RKO (cell line): Measurements from ENCODE around the gene RAB6B.
"Not testable (repeated sequence)": the region's sequence is repeated elsewhere in the genome, so short reads cannot be mapped to it uniquely, and the experiment has no call there.

Experiments used
- DNase-seq: peaks from one replicate; pipeline ENCODE4 v3.0.0-alpha.2; 2016; ENCODE audit warnings: low spot score

The RAB6B gene

DNA sequence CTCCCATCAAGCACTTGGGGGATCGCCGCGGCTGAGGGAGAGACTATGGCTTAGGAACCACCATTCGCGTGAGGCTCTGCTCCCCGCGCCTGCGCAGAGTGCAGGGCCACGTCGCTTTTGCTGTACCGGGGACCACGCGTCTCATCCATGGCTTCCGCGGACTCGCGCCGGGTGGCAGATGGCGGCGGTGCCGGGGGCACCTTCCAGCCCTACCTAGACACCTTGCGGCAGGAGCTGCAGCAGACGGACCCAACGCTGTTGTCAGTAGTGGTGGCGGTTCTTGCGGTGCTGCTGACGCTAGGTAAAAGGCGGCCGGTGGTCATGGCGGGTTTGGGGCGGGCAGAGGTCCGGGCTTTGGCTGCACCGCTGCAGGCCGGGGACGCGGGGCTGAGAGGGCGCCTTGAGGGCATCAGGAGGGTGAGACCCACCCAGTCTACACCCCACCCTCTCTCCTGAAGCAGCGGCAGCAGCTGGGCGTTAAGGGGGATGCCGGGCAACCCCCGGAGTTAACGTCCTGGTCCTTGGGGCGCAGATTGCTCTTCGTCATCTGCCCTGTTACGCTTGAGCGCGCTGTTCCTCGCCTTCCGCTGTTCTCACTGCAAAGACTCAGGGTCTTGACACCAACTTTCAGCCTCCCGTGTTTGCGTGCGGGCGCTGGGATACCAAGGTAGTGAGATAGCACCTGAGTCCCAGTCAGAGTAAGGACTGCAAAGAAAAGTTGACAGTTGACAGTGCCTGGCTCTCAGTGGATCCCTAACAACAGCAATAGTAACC is 89.8 kb downstream of the RAB6B start, which contains the start of gene SRPRB:
Gene SRPRB (plus strand): TSS at position 114 of the 774 bp plus-strand sequence. CDS start 34 bp downstream, at position 148.
- peak; percentile 97 for DNase-seq

DNA sequence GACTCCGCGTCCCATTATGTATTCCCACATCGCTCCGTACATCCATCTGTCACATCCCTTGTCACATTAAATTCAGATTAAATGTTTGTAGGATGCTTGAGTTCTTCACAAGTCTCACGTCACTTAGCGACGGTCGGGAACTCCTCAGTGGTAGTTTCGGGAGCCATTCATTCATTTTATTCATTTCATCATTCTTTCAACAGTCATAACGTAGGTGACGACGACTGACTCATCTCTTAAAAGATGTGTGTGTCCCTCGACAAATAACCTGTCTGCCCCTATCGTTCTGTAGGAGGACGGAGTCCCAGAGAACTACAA is 90.3 kb downstream of the RAB6B start:
- no peak for DNase-seq

DNA sequence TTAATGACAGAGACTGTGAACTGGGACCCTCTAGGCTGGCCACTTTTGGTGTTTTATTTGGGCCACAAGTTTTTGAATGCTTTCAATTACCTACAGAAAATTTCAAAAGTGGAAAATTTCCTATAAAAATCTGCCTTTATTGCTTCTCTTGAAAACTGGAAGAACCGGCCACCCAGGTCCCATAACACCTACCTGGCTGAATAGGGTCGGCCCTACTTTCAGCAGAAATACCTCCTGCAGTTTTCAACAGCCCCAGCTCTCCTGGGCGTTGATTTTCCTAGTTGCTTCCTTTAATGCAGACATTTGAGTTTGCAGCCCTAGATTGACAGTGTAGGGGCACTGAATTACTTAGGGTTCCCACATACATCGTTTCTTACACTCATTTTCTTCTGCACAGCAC is 90.8 kb downstream of the RAB6B start:
- no peak for DNase-seq

DNA sequence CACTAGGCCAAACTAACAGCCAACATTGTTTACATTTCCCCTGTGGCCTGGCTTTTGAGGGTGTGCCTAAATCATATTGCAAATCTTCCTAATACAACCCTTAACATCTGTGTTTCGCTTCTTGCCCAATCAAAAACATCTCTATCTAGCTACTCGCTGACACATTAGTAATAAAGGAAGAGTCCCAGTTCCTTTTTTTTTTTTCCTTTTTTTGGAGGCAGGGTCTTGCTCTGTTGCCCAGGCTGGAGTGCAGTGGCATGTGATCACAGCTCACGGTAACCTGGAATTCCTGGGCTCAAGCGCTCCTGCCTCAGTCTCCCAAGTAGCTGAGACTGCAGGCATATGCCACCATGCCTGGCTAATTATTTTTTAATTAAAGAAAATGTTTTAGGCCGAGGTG is 92.2 kb downstream of the RAB6B start:
- DNase-seq = no peak

DNA sequence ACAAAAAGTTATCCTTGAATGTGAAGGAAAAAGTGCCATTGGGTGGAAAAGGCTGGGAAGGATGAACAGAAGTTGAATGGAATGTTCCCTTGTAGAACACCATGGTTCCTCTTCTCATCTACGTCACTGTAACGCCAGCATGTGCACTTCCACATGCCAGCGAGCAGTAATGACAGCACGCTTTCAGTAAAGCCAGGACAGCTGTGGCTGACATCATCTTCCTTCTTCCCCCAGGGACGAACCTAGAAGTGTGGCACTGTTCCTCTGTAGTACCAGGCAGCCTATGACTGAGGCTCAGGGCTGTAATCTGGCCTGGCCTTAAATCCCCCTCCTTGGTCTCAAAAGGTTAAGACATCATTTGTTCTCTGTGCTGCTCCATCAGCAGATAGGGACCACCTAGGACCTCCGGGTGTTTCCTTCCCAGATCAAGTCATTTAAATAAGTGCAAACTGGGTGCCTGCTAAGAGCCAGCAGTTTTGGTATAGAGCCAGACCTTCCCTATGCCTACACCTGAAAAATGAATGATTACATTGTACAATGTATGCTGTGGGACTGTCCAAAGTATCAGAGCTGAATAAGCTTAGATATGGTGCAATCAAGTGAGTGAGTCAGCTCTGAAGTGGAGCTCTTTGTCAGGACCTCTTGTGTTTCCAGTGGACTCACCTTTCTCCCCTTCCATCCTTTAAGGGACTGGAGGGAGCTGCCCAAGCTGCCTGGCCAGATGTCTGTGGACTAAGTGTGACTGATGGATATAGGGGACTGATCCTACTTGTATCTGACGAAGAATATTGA is 95.7 kb downstream of the RAB6B start:
- DNase-seq = peak; percentile 36

DNA sequence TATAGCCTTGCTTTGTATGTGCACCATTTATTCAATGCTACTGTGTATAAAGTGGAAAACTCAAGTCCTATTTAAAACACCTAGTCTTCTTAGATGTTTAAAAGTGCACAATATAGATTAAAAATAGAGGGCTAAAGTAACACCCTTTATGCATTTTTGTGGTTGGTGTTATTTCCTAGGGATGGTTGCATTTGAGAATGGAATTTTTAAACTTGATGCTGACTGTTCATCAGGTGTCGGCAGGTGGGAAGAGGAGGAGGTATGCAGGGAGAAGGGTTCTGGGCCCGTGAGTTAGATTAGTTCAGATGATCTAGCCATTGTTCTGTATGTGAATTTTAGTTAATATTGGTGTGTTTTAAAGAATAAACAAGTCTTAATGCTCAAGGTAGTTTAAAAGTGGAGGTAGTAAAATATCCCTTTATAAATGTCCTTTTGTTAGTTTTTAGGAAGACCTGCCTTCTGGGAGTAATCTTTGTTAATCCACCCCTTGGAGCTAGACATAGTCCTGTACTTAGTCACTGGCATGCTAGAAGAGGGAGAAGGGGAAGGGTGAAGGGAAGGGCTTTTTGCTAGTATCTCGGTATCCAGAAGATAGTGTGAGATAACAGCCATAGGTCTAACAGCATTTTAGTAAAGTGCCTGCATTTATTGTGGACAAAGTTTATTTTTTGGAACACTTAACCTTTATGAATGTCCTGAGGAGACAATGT is 98.1 kb downstream of the RAB6B start:
- no peak for DNase-seq

DNA sequence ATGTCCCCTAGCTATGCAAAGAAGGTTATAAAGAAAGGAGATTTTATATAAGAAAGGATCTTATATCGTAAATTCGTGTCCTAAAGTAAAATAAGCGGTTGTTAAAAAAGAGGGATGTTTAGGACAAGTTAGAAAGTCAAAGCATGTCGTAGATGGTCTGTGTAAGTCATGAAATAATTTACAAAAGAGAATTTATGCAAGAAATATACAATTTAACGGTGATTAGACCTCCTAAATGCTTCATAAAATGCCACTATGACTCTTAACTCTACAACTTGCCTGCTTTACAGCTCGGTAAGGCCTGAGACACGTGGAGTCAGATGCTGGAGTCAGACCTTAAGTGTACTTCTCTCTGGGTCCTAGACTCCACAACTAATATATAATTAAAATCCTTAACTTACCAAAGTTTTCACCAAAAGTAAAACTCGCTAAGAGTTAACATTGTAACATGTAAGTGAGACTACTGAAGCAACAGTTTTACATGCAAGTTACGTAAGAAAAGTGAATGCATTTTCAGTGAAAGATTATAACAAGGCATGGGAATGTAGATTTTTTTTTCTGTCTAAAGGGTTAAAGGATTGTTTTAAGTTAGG is 103.4 kb downstream of the RAB6B start:
- peak; percentile 18 for DNase-seq

DNA sequence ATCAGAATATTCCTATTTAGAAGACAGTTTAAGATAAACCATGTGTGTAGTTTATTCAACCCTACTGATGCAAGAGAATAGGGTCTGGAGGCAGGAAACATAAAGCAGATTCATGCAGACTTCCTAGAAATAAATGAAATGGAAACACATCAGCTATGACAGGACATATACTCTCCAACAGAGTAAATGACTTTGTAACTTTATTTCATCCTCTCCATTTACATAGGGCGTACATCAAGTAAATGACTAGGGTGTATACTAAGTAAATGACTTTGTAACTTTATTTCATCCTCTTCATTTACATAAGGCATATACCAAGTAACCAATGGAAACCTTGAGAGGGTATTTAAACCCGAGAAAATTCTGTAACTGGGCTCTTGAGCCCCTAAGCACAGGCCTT is 107.7 kb downstream of the RAB6B start:
- DNase-seq = no peak

DNA sequence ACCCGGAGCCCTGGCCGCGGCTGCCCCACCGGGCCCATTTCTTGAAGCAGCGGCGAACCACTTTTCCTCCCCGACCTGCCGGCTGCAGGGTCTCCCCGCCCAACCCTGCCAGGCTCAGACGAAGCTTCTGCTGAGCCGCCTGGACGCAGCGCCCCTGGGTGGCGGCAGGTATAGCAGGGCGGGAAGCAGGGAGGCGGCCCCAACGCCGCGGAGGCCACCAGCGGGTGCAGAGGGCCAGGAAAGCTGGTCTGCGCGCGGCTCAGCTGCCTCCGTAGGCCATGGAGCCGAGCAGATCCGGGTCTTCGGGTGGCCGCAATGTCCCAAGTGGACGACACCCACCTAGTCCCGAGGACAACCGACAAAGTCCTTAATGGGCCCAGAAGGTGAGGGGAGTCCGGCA is 111.9 kb downstream of the RAB6B start:
- DNase-seq = no peak

DNA sequence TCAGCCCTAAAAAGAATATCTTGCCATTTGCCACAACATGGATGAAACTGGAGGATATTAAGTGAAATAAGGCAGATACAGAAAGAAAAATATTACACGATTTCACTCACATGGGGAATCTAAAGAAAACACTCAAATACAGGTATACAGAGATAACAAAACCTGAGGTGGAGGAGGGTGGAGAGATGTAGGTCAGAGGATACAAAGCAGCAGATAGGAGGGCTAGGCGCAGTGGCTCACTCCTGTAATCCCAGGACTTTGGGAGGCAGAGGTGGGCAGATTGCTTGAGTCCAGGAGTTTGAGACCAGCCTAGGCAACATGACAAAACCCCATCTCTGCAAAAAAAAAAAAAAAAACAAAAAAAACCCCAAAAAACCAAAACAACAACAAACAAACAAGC is 113.2 kb downstream of the RAB6B start:
- no peak for DNase-seq

DNA sequence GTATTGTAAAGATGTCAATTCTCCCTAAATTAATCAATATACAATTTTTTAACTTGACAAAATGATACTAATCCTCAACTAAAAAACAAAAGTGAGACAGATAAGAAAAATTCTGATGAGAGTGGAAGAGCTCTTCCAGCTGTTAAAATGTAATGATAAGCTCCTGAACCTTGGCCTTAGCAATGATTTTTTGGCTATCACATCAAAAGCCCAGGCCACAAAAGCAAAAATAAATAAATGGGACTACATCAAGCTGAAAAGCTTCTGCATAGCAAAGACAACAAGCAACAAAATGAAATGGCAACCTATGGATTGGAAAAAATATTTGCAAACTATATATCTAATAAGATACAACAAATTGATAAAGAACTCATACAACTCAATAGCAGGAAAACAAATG is 114.1 kb downstream of the RAB6B start:
- DNase-seq = no peak

DNA sequence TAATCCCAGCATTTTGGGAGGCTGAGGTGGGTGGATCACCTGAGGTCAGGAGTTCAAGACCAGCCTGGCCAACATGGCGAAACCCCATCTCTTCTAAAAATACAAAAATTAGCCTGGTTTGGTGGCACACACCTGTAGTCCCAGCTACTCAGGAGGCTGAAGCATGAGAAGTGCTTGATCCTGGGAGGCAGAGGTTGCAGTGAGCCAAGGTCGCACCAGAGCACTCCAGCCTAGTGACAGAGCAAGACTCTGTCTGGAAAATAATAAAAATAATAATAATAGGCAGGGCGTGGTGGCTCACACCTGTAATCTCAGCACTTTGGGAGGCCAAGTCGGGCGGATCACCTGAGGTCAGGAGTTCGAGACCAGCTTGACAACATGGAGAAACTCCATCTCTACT is 114.9 kb downstream of the RAB6B start:
- not testable (repeated sequence) for DNase-seq

DNA sequence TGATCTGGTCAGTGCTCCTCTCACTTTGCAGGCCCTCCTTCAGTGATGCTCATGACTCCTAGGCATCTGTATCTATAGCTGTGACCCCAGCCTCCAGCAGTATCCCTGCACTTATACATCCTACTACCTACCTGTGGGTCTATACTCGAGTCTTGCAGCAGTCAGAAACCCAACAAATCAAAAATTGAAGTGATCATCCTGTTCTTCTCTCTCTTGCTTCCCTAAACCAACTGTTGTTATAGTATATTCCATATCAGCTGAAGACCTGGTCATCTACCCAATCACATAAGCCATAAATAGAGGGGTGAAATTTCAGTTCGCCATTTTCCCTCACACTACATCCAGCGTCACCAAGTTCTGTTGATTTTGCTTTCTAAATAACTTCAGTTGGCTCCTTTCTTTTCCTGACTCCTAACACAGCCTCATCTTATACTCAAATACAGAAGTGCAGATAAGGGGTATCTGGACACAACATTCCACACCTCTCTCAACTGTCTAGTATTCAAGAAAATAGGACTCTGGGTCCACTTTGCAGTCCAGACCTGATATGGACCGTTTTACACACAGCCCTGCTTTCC is 116.0 kb downstream of the RAB6B start:
- DNase-seq = no peak

DNA sequence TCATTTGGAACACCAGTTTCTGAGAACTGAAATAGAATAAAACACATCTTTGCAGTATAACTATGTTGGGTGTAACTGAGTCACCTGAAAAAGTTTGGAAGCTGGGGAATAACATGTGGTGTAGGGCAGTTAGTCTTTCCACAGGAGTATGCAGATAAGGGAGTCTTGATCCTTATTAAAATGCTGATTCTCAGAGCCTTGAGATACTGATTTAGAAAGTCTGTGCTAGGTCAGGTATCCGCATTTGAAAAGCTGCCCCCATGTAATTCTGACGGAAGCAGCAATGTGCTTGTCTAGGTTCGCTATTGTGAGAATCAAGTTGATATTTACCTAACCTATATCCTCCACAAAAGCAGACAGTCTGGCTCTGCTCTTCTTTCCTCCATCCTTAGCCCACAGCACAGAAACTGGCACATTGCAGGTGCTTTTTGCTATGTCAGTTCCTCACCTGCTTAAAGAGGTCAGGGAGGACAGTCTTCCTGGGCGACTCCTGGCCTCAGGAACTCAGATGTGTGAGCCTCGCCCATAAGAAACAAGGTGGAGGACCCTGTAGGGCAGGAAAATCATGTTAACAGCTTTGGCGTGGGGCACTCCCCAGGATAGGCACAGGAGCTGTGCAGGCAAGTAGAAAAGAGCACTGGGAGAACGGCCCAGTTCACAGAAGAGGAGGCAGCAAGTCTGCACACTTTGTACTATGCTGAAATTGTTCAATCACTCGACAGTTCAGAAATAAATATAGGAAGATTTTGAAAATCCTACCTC is 117.7 kb downstream of the RAB6B start:
- no peak for DNase-seq

DNA sequence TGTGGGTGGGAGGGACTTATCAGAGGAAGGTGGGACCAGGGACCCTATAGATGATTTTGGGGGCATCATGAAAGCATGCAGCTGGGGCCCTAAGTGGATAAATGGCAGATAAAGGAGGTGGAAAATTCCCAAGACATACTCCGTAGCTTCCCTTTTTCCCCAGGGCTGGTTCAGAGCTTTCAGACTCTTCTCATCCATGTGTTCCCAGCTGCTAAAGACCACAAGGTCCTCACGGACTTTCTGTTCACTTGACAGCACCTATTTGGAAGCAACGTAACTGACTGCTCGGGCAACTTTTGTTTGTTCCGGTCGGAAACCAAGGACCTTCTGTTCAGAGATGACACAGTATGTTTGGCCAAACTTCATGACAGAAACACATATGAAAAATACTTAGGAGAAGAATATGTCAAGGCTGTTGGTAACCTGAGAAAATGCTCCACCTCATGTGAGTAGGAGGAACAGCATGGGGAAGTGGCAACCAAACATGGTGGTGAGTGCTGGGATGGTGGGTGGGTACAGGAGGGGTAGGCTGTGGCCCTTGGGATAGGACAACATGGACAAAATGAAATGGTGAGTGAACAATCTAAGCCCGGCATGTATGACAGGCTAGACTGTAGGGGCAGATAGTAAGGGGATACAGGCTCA is 118.8 kb downstream of the RAB6B start:
- DNase-seq = no peak

DNA sequence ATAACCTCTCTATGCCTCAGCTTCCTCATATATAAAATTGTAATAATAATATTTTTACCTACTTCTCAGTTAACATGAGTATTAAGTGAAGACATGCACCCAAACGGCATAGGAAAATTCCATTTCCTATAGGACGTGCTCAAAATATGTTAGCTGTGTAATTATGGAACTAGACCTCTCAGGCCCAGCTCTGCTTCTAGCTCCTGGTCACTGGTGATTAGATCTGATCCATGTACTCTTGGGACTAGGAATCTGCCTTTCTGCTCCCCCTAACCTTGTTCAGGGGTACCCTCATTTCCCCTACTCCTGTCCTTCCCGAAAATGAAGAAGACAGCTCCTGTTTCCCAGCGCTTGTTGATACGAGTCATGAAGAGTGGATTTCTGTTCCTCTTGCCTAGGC is 119.8 kb downstream of the RAB6B start:
- DNase-seq = no peak

DNA sequence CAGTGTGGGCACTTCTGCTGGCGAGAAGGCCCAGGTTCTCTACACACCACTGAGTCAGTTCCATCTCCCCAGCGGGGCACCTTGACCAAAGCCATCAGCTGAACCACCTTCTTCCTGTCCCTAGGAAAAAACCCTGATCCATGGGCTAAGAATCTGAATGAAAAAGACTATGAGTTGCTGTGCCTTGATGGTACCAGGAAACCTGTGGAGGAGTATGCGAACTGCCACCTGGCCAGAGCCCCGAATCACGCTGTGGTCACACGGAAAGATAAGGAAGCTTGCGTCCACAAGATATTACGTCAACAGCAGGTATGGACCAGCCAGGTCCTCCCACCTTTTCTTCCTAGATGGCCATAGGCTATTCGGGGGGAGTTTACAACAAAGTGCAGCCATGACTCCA is 120.4 kb downstream of the RAB6B start:
- no peak for DNase-seq
